ENCODE data around the gene SLC7A5. TPM values are rescaled to one million over a fixed set of nuclear protein-coding genes. Genes with fewer than 3 reads are reported as not detected.
A peak's percentile ranks its signal among the peaks of the same experiment; 100 is the strongest.

SLC7A5 gene
- total and polyA plus RNA-seq, 2 of the 13 experiments (the other 11 are each of a cell fraction or from before 2014, with no cell fraction given): 79.6 to 155 TPM

DNA sequence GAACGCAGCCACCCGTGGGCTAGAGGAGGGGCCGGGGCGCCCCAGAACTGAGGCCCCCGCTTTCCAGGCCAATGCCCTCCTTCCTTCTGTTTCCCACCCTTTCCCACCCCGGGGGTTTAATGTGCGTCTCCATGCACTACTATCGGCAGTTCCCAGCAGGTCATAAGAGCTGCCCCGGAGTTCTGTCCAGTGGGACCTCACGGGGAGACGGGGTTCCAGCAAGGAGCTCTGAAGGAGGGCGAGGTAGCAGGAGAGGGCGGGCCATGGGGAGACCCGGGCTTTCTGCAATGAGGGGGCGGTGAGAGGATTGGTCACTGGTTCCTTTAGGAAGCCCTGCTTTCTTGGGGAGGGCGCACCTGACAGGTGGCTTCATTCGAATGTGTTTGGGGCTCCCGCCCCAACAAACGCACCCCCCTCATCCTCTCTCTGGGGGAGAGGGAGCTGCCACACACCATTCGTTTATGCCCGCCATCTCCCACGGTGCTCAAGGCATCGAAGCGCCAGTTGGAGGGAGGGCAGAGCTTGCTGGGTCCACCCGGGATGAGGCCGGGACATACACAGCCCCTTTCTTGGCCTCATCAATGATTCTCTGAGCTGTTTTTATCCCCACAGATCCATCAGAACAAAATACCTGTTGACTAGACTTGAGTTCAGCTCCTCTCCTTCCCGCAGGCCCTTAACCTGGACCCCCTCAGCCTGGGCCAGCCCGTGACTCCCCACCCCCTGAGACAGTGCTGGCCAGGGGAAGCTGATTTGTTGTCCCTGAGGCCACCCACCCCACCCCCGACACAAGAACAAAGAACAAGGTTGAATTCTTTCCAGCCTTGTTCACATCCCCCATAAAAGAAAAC is 44.1 kb downstream of the SLC7A5 start (continued):
- TF ChIP-seq, protein P1, sequence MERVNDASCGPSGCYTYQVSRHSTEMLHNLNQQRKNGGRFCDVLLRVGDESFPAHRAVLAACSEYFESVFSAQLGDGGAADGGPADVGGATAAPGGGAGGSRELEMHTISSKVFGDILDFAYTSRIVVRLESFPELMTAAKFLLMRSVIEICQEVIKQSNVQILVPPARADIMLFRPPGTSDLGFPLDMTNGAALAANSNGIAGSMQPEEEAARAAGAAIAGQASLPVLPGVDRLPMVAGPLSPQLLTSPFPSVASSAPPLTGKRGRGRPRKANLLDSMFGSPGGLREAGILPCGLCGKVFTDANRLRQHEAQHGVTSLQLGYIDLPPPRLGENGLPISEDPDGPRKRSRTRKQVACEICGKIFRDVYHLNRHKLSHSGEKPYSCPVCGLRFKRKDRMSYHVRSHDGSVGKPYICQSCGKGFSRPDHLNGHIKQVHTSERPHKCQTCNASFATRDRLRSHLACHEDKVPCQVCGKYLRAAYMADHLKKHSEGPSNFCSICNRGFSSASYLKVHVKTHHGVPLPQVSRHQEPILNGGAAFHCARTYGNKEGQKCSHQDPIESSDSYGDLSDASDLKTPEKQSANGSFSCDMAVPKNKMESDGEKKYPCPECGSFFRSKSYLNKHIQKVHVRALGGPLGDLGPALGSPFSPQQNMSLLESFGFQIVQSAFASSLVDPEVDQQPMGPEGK (CRISPR knock-in tag; IDR thresholded peaks at IDR 0.05): peak; percentile 59; the same call in 1 of the 2 replicates
- TF ChIP-seq ZNF337 (CRISPR knock-in tag; IDR thresholded peaks at IDR 0.05; ENCODE audit: borderline replicate concordance, low read depth) (no peak), SOX5 (CRISPR knock-in tag; IDR thresholded peaks at IDR 0.05; ENCODE audit: borderline replicate concordance) (peak; percentile 40; the same call in 1 of the 2 replicates), ASH2L (IDR thresholded peaks at IDR 0.05; ENCODE audit: insufficient read length, low read depth, low read length) (no peak), ZNF766 (CRISPR knock-in tag; IDR thresholded peaks at IDR 0.05; ENCODE audit: borderline replicate concordance) (no peak), BORCS8-MEF2B (CRISPR knock-in tag; IDR thresholded peaks at IDR 0.05) (no peak), ZNF143 (CRISPR knock-in tag; IDR thresholded peaks at IDR 0.05) (no peak), ISX (CRISPR knock-in tag; conservative IDR thresholded peaks at IDR 0.05) (no peak), CHD4 (IDR thresholded peaks at IDR 0.05; ENCODE audit: borderline replicate concordance, low read length) (no peak), HOXA5 (CRISPR knock-in tag; IDR thresholded peaks at IDR 0.05) (no peak), SP2 (CRISPR knock-in tag; IDR thresholded peaks at IDR 0.05) (no peak)
- TF ChIP-seq, protein P2, sequence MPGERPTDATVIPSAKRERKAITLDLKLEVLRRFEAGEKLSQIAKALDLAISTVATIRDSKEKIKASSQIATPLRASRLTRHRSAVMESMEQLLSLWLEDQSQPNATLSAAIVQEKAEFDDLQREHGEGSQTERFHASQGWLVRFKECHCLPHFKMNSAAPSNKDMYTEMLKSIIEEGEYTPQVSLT (CRISPR knock-in tag; IDR thresholded peaks at IDR 0.05; ENCODE audit: borderline replicate concordance, low read depth): no peak
- TF ChIP-seq, protein P3, sequence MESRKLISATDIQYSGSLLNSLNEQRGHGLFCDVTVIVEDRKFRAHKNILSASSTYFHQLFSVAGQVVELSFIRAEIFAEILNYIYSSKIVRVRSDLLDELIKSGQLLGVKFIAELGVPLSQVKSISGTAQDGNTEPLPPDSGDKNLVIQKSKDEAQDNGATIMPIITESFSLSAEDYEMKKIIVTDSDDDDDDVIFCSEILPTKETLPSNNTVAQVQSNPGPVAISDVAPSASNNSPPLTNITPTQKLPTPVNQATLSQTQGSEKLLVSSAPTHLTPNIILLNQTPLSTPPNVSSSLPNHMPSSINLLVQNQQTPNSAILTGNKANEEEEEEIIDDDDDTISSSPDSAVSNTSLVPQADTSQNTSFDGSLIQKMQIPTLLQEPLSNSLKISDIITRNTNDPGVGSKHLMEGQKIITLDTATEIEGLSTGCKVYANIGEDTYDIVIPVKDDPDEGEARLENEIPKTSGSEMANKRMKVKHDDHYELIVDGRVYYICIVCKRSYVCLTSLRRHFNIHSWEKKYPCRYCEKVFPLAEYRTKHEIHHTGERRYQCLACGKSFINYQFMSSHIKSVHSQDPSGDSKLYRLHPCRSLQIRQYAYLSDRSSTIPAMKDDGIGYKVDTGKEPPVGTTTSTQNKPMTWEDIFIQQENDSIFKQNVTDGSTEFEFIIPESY (CRISPR knock-in tag; IDR thresholded peaks at IDR 0.05): peak; percentile 42; the same call in 1 of the 2 replicates
- TF ChIP-seq, protein P4, sequence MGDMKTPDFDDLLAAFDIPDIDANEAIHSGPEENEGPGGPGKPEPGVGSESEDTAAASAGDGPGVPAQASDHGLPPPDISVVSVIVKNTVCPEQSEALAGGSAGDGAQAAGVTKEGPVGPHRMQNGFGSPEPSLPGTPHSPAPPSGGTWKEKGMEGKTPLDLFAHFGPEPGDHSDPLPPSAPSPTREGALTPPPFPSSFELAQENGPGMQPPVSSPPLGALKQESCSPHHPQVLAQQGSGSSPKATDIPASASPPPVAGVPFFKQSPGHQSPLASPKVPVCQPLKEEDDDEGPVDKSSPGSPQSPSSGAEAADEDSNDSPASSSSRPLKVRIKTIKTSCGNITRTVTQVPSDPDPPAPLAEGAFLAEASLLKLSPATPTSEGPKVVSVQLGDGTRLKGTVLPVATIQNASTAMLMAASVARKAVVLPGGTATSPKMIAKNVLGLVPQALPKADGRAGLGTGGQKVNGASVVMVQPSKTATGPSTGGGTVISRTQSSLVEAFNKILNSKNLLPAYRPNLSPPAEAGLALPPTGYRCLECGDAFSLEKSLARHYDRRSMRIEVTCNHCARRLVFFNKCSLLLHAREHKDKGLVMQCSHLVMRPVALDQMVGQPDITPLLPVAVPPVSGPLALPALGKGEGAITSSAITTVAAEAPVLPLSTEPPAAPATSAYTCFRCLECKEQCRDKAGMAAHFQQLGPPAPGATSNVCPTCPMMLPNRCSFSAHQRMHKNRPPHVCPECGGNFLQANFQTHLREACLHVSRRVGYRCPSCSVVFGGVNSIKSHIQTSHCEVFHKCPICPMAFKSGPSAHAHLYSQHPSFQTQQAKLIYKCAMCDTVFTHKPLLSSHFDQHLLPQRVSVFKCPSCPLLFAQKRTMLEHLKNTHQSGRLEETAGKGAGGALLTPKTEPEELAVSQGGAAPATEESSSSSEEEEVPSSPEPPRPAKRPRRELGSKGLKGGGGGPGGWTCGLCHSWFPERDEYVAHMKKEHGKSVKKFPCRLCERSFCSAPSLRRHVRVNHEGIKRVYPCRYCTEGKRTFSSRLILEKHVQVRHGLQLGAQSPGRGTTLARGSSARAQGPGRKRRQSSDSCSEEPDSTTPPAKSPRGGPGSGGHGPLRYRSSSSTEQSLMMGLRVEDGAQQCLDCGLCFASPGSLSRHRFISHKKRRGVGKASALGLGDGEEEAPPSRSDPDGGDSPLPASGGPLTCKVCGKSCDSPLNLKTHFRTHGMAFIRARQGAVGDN (CRISPR knock-in tag; IDR thresholded peaks at IDR 0.05): peak; percentile 51
- TF ChIP-seq, protein P5, sequence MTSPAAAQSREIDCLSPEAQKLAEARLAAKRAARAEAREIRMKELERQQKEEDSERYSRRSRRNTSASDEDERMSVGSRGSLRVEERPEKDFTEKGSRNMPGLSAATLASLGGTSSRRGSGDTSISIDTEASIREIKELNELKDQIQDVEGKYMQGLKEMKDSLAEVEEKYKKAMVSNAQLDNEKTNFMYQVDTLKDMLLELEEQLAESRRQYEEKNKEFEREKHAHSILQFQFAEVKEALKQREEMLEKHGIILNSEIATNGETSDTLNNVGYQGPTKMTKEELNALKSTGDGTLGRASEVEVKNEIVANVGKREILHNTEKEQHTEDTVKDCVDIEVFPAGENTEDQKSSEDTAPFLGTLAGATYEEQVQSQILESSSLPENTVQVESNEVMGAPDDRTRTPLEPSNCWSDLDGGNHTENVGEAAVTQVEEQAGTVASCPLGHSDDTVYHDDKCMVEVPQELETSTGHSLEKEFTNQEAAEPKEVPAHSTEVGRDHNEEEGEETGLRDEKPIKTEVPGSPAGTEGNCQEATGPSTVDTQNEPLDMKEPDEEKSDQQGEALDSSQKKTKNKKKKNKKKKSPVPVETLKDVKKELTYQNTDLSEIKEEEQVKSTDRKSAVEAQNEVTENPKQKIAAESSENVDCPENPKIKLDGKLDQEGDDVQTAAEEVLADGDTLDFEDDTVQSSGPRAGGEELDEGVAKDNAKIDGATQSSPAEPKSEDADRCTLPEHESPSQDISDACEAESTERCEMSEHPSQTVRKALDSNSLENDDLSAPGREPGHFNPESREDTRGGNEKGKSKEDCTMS (CRISPR knock-in tag; conservative IDR thresholded peaks at IDR 0.05): no peak
